ENCODE results near the gene ARHGAP44. TPM values are rescaled to one million over a fixed set of nuclear protein-coding genes. Genes with fewer than 3 reads are reported as not detected.

Gene ARHGAP44
- total RNA-seq, 1 donor from 2014 or later: 6.9 TPM

- CTCF ChIA-PET: no interaction called here
- intact Hi-C loops (cut with micrococcal nuclease): no loop called here
- no peak for ATAC-seq (ENCODE audit: low read depth)
- Mint-ChIP-seq H3K4me1 (no peaks in the 10 kb centered on the region), H3K36me3 (ENCODE audit: low read depth) (no peaks in the 10 kb centered on the region), H3K4me3 (no peak overlapping the region), H3K27me3 (no peaks in the 10 kb centered on the region), H3K9me3 (no peaks in the 10 kb centered on the region), H3K27ac (no peak overlapping the region)
- POLR2A ChIA-PET: no interaction called here
- TF ChIP-seq CTCF (IDR thresholded peaks at IDR 0.05): no peak
- no peak for DNase-seq
Observed at GRCh38 chr17:12965988-12966387, 176.7 kb downstream of the ARHGAP44 start.

GRCh38 chr17:12966413-12966812 is 177.1 kb downstream of the ARHGAP44 start:
- ATAC-seq (ENCODE audit: low read depth) (no peak), DNase-seq (no peak)
- no peak for TF ChIP-seq CTCF (IDR thresholded peaks at IDR 0.05)
- intact Hi-C loops (cut with micrococcal nuclease): no loop called here
- no peaks in the 10 kb centered on the region for H3K4me1 Mint-ChIP-seq
- H3K9me3 Mint-ChIP-seq: no peaks in the 10 kb centered on the region
- no peak overlapping the region for H3K4me3 Mint-ChIP-seq
- no peak overlapping the region for H3K27ac Mint-ChIP-seq
- ChIA-PET CTCF (no interaction called here), POLR2A (no interaction called here)
- H3K36me3 Mint-ChIP-seq (ENCODE audit: low read depth): no peaks in the 10 kb centered on the region
- peaks cover under 1% of the 10 kb centered on the region for H3K27me3 Mint-ChIP-seq

- ChIA-PET CTCF (no interaction called here), POLR2A (no interaction called here)
- no peak for TF ChIP-seq CTCF (IDR thresholded peaks at IDR 0.05)
- ATAC-seq (ENCODE audit: low read depth) (no peak), DNase-seq (no peak)
- Mint-ChIP-seq H3K4me1 (no peaks in the 10 kb centered on the region), H3K4me3 (no peak overlapping the region), H3K9me3 (no peaks in the 10 kb centered on the region), H3K36me3 (ENCODE audit: low read depth) (no peaks in the 10 kb centered on the region), H3K27ac (no peak overlapping the region), H3K27me3 (peaks cover 6% of the 10 kb centered on the region)
- intact Hi-C loops (cut with micrococcal nuclease): no loop called here
Observed at GRCh38 chr17:12967962-12968361, 178.7 kb downstream of the ARHGAP44 start.

GRCh38 chr17:12973496-12974004 is 184.3 kb downstream of the ARHGAP44 start:
- POLR2A ChIA-PET: no interaction called here

GRCh38 chr17:12974005-12974531 is 184.8 kb downstream of the ARHGAP44 start:
- Mint-ChIP-seq H3K36me3 (ENCODE audit: low read depth) (no peaks in the 10 kb centered on the region), H3K9me3 (no peaks in the 10 kb centered on the region), H3K27me3 (peaks cover 15% of the 10 kb centered on the region), H3K27ac (no peak overlapping the region), H3K4me1 (peaks cover 3% of the 10 kb centered on the region), H3K4me3 (no peak overlapping the region)
- TF ChIP-seq CTCF (IDR thresholded peaks at IDR 0.05): no peak
- CTCF ChIA-PET: no interaction called here
- ATAC-seq (ENCODE audit: low read depth): no peak
- POLR2A ChIA-PET: no interaction called here
- intact Hi-C loops (cut with micrococcal nuclease): no loop called here
- no peak for DNase-seq

More at GRCh38 chr17:12973496-12974004, 184.3 kb downstream of the ARHGAP44 start:
- CTCF ChIA-PET: no interaction called here
- TF ChIP-seq CTCF (IDR thresholded peaks at IDR 0.05): no peak
- H3K27ac Mint-ChIP-seq: no peak overlapping the region
- intact Hi-C loops (cut with micrococcal nuclease): no loop called here
- peaks cover 3% of the 10 kb centered on the region for H3K4me1 Mint-ChIP-seq
- peaks cover 15% of the 10 kb centered on the region for H3K27me3 Mint-ChIP-seq
- H3K4me3 Mint-ChIP-seq: no peak overlapping the region
- H3K9me3 Mint-ChIP-seq: no peaks in the 10 kb centered on the region
- no peaks in the 10 kb centered on the region for H3K36me3 Mint-ChIP-seq (ENCODE audit: low read depth)
- DNase-seq: no peak
- ATAC-seq (ENCODE audit: low read depth): no peak
